ENCODE results near the gene SENP3.

- TF ChIP-seq, protein P1, sequence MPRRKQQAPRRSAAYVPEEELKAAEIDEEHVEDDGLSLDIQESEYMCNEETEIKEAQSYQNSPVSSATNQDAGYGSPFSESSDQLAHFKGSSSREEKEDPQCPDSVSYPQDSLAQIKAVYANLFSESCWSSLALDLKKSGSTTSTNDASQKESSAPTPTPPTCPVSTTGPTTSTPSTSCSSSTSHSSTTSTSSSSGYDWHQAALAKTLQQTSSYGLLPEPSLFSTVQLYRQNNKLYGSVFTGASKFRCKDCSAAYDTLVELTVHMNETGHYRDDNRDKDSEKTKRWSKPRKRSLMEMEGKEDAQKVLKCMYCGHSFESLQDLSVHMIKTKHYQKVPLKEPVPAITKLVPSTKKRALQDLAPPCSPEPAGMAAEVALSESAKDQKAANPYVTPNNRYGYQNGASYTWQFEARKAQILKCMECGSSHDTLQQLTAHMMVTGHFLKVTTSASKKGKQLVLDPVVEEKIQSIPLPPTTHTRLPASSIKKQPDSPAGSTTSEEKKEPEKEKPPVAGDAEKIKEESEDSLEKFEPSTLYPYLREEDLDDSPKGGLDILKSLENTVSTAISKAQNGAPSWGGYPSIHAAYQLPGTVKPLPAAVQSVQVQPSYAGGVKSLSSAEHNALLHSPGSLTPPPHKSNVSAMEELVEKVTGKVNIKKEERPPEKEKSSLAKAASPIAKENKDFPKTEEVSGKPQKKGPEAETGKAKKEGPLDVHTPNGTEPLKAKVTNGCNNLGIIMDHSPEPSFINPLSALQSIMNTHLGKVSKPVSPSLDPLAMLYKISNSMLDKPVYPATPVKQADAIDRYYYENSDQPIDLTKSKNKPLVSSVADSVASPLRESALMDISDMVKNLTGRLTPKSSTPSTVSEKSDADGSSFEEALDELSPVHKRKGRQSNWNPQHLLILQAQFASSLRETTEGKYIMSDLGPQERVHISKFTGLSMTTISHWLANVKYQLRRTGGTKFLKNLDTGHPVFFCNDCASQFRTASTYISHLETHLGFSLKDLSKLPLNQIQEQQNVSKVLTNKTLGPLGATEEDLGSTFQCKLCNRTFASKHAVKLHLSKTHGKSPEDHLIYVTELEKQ (tag by site-specific recombination; IDR thresholded peaks at IDR 0.05; ENCODE audit: borderline replicate concordance): no peak
- TF ChIP-seq, protein P2, sequence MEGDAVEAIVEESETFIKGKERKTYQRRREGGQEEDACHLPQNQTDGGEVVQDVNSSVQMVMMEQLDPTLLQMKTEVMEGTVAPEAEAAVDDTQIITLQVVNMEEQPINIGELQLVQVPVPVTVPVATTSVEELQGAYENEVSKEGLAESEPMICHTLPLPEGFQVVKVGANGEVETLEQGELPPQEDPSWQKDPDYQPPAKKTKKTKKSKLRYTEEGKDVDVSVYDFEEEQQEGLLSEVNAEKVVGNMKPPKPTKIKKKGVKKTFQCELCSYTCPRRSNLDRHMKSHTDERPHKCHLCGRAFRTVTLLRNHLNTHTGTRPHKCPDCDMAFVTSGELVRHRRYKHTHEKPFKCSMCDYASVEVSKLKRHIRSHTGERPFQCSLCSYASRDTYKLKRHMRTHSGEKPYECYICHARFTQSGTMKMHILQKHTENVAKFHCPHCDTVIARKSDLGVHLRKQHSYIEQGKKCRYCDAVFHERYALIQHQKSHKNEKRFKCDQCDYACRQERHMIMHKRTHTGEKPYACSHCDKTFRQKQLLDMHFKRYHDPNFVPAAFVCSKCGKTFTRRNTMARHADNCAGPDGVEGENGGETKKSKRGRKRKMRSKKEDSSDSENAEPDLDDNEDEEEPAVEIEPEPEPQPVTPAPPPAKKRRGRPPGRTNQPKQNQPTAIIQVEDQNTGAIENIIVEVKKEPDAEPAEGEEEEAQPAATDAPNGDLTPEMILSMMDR (tag by site-specific recombination; IDR thresholded peaks at IDR 0.05): no peak
- TF ChIP-seq ZNF24 (tag by site-specific recombination; IDR thresholded peaks at IDR 0.05) (no peak), ZNF302 (tag by site-specific recombination; IDR thresholded peaks at IDR 0.05; ENCODE audit: low read depth) (no peak), ZNF561 (tag by site-specific recombination; IDR thresholded peaks at IDR 0.05; ENCODE audit: borderline replicate concordance) (no peak; the same call in 1 of the 2 replicates), ZNF274 (IDR thresholded peaks at IDR 0.05; ENCODE audit: low read length) (no peak), ZNF274 (tag by site-specific recombination; IDR thresholded peaks at IDR 0.05; ENCODE audit: borderline replicate concordance) (no peak), FEZF1 (tag by site-specific recombination; IDR thresholded peaks at IDR 0.05) (no peak), ZNF473 (tag by site-specific recombination; IDR thresholded peaks at IDR 0.05) (no peak), ZFP3 (tag by site-specific recombination; IDR thresholded peaks at IDR 0.05; ENCODE audit: low read depth) (no peak)
- TF ChIP-seq, protein P3, sequence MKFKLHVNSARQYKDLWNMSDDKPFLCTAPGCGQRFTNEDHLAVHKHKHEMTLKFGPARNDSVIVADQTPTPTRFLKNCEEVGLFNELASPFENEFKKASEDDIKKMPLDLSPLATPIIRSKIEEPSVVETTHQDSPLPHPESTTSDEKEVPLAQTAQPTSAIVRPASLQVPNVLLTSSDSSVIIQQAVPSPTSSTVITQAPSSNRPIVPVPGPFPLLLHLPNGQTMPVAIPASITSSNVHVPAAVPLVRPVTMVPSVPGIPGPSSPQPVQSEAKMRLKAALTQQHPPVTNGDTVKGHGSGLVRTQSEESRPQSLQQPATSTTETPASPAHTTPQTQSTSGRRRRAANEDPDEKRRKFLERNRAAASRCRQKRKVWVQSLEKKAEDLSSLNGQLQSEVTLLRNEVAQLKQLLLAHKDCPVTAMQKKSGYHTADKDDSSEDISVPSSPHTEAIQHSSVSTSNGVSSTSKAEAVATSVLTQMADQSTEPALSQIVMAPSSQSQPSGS (tag by site-specific recombination; IDR thresholded peaks at IDR 0.05; ENCODE audit: low read depth): no peak
- TF ChIP-seq, protein P4, sequence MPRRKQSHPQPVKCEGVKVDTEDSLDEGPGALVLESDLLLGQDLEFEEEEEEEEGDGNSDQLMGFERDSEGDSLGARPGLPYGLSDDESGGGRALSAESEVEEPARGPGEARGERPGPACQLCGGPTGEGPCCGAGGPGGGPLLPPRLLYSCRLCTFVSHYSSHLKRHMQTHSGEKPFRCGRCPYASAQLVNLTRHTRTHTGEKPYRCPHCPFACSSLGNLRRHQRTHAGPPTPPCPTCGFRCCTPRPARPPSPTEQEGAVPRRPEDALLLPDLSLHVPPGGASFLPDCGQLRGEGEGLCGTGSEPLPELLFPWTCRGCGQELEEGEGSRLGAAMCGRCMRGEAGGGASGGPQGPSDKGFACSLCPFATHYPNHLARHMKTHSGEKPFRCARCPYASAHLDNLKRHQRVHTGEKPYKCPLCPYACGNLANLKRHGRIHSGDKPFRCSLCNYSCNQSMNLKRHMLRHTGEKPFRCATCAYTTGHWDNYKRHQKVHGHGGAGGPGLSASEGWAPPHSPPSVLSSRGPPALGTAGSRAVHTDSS (tag by site-specific recombination; IDR thresholded peaks at IDR 0.05): no peak
- TF ChIP-seq, protein P5, sequence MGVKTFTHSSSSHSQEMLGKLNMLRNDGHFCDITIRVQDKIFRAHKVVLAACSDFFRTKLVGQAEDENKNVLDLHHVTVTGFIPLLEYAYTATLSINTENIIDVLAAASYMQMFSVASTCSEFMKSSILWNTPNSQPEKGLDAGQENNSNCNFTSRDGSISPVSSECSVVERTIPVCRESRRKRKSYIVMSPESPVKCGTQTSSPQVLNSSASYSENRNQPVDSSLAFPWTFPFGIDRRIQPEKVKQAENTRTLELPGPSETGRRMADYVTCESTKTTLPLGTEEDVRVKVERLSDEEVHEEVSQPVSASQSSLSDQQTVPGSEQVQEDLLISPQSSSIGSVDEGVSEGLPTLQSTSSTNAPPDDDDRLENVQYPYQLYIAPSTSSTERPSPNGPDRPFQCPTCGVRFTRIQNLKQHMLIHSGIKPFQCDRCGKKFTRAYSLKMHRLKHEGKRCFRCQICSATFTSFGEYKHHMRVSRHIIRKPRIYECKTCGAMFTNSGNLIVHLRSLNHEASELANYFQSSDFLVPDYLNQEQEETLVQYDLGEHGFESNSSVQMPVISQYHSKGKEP (tag by site-specific recombination; IDR thresholded peaks at IDR 0.05): no peak
Observed at GRCh38 chr17:7561589-7562207, at the start of gene SENP3.

All from HEK293 (cell line).